Liver (tissue), 3 donors: ENCODE results near the gene RHBDD3.

Source experiments
- ATF3 ChIP-seq: IDR thresholded peaks from 2 replicates; pipeline ENCODE4 v1.6.1; 2016; ENCODE audit warnings: antibody characterized with exemption
- CTCF ChIP-seq: fragments of 150-350 bp; IDR thresholded peaks from 2 replicates; pipeline ENCODE4 v1.5.1; 2017; ENCODE audit warnings: improper control_type of control experiment, low read depth, low read length; ENCODE audit not compliant: missing input control
- GABPA ChIP-seq, 2 donors: IDR thresholded peaks in 1 of 2; conservative IDR thresholded peaks in 1 of 2; 2 replicates each; pipeline ENCODE4 v1.6.1; 2016; ENCODE audit warnings: antibody characterized with exemption in 2 of 2, mild to moderate bottlenecking in 1 of 2, moderate library complexity in 1 of 2
- HNF4G ChIP-seq: IDR thresholded peaks from 2 replicates; pipeline ENCODE4 v1.6.1; 2016; ENCODE audit warnings: antibody characterized with exemption
- JUND ChIP-seq, 2 donors: IDR thresholded peaks; 2 replicates each; pipeline ENCODE4 v1.6.1; 2016; ENCODE audit warnings: antibody characterized with exemption in 2 of 2
- RAD21 ChIP-seq, 2 donors: IDR thresholded peaks; 2 replicates each; pipeline ENCODE4 v1.6.1; 2016; ENCODE audit warnings: antibody characterized with exemption in 2 of 2, mild to moderate bottlenecking in 2 of 2
- SP1 ChIP-seq: IDR thresholded peaks from 2 replicates; pipeline ENCODE4 v1.6.1; 2018; ENCODE audit warnings: antibody characterized with exemption, mild to moderate bottlenecking
- donor health status: healthy.
- donor health status: healthy.

GRCh38 chr22:29314537-29315285 lies 46.9 kb upstream of the RHBDD3 start:
- no peak for TF ChIP-seq JUND (IDR thresholded peaks at IDR 0.05)
- TF ChIP-seq CTCF, result no peak
- no peak for TF ChIP-seq RAD21 (IDR thresholded peaks at IDR 0.05)
- no peak for TF ChIP-seq HNF4G
- no peak for TF ChIP-seq GABPA (IDR thresholded peaks at IDR 0.05 in 1 of 2, conservative IDR thresholded peaks at IDR 0.05 in 1 of 2)
- TF ChIP-seq SP1, result no peak
- TF ChIP-seq ATF3, result no peak
